C4-2B (cell line): ENCODE measurements around the gene GRIP1.

Experiments
- ZFX ChIP-seq: fragments of 450-650 bp; IDR thresholded peaks from 2 replicates; pipeline ENCODE4 v1.6.1; 2017
- TF ChIP-seq, protein P1 (sequence below): fragments of 450-650 bp; conservative IDR thresholded peaks from 2 replicates; pipeline ENCODE4 v1.5.1; 2017; ENCODE audit warnings: mild to moderate bottlenecking

DNA sequence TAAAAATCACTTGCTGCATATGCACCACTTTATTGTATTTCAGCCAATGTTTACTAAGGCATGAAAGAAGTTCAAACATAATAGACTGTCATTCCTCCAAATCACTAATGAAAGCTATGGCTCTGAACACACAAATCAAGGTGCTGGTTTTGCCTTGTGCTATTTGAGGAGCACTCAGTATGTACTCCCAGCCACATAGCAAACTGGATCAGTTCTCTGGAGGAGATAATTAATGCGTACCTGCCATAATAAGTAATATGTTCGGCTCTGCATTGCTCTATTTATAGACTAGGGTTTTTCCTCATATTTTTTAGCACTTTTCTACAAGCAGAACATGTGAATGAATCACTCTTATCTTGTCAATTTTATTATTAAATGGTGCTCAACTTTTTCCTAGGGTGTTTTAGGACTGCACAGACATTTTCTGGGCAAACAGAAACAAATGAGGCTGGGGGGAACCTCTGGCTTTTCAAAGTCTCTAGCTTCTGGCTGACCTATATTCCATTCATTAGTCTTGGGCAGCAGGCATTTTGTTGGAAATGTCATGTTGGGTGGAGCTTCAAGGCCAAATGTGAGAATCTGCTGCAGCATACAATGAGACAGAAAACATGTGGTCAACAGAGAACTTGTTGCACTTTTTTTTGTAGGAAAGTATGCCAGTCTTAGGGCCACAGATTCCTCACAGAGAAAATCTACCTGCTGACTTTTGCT is 88.4 kb downstream of the GRIP1 start:
- TF ChIP-seq, protein P1, sequence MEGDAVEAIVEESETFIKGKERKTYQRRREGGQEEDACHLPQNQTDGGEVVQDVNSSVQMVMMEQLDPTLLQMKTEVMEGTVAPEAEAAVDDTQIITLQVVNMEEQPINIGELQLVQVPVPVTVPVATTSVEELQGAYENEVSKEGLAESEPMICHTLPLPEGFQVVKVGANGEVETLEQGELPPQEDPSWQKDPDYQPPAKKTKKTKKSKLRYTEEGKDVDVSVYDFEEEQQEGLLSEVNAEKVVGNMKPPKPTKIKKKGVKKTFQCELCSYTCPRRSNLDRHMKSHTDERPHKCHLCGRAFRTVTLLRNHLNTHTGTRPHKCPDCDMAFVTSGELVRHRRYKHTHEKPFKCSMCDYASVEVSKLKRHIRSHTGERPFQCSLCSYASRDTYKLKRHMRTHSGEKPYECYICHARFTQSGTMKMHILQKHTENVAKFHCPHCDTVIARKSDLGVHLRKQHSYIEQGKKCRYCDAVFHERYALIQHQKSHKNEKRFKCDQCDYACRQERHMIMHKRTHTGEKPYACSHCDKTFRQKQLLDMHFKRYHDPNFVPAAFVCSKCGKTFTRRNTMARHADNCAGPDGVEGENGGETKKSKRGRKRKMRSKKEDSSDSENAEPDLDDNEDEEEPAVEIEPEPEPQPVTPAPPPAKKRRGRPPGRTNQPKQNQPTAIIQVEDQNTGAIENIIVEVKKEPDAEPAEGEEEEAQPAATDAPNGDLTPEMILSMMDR: no peak
- no peak for TF ChIP-seq ZFX
